B cell (primary cell): Measurements from ENCODE around the gene GPR176.

Experiments
- CTCF ChIP-seq: fragments of 200-600 bp; IDR thresholded peaks from one replicate; pipeline ENCODE4 v1.8.0; 2022; ENCODE audit warnings: antibody characterized with exemption, mild to moderate bottlenecking
- EZH2 ChIP-seq: IDR thresholded peaks from 2 replicates; pipeline ENCODE4 v1.6.1; 2012; ENCODE audit warnings: borderline replicate concordance, low read depth, mild to moderate bottlenecking, moderate library complexity, low read length; ENCODE audit not compliant: insufficient read depth, poor library complexity, severe bottlenecking

DNA sequence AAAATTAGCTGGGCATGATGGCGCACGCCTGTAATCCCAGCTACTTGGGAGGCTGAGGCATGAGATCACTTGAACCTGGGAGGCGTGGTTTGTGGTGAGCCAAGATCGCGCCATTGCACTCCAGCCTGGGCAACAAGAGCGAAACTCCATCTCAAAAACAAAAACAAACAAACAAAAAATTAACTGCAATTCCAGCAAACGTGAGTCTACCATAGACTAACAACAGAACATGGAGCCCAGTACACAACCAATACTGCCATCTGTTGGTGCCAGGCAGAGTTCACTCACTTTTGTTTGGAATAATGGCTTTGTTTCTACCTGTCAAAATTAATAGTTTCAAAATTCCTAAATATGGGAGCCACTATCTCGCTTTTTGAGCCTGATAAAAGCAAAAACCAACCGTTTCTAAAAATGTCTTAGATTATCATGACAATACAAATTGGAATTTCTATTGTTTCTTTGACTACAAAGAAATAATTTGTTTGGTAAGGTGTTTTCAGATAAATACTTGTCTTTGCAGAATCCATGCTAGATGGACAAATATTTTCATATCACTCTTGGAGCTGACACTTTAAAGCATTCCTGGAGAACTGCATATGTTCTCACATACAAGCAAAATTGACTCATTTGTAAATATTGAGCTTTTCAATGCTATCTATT lies 45.0 kb downstream of the GPR176 start:
- TF ChIP-seq CTCF: peak; percentile 38
- TF ChIP-seq EZH2: no peak
